Lower lobe of right lung (tissue), 2 donors: ENCODE results near the gene KCNAB1. TPM values are rescaled to one million over a fixed set of nuclear protein-coding genes. Genes with fewer than 3 reads are reported as not detected.
A peak's percentile ranks its signal among the peaks of the same experiment; 100 is the strongest.

Source experiments
- ATAC-seq, 2 donors: fragments of 200-7000 bp; cut with Tn5 transposase; one replicate each; pipeline ENCODE4 v1.9.1; 2020 to 2022; ENCODE audit warnings: mild to moderate bottlenecking in 2 of 2, moderate library complexity in 2 of 2
- DNase-seq: peaks from one replicate; pipeline ENCODE4 v3.0.0-alpha.2; 2020
- H3K27ac ChIP-seq: fragments of 200-600 bp; one replicate; pipeline ENCODE4 v1.8.0; 2022
- H3K27me3 ChIP-seq: fragments of 200-600 bp; one replicate; pipeline ENCODE4 v1.8.0; 2022; ENCODE audit warnings: low read depth
- H3K36me3 ChIP-seq: fragments of 200-600 bp; one replicate; pipeline ENCODE4 v1.8.0; 2022; ENCODE audit warnings: mild to moderate bottlenecking
- H3K4me1 ChIP-seq: fragments of 200-600 bp; one replicate; pipeline ENCODE4 v1.8.0; 2022
- H3K4me3 ChIP-seq: fragments of 200-600 bp; one replicate; pipeline ENCODE4 v1.8.0; 2022; ENCODE audit warnings: mild to moderate bottlenecking
- H3K9me3 ChIP-seq: fragments of 200-600 bp; one replicate; pipeline ENCODE4 v1.8.0; 2022
- CTCF ChIP-seq: fragments of 200-600 bp; IDR thresholded peaks from one replicate; pipeline ENCODE4 v1.8.0; 2022; ENCODE audit warnings: antibody characterized with exemption, mild to moderate bottlenecking
- intact Hi-C: fragments of 100-400 bp; cut with DNase I; formaldehyde crosslinking; loops from one replicate; pipeline ENCODE4 v1.11.0; 2022
- total RNA-seq: library from RNA; stranded (reverse); fragmentation: NEBNext Ultra II Directional; extraction: Animal tissue kit (Norgen Biotek cat#: 25700); gene quantifications from one replicate; pipeline ENCODE4 v1.2.1, GENCODE V29; 2021
- donor health status: DM: no; HTN: yes; CAD: no; lungs with severe emphysema.

Gene KCNAB1
- total RNA-seq, 1 donor from 2014 or later = 4.7 TPM

- H3K27me3 ChIP-seq = no peaks in the 10 kb centered on the region
- intact Hi-C loops = no loop called here
- peaks cover 26% of the 10 kb centered on the region for H3K4me1 ChIP-seq
- H3K36me3 ChIP-seq = no peaks in the 10 kb centered on the region
- H3K9me3 ChIP-seq = no peaks in the 10 kb centered on the region
- DNase-seq (no peak), ATAC-seq (peak; percentile 41 to 49)
- H3K27ac ChIP-seq = no peak overlapping the region
- no peak for TF ChIP-seq CTCF
- H3K4me3 ChIP-seq = no peak overlapping the region
These were observed 180.8 kb downstream of the KCNAB1 start for GRCh38 chr3:156300929-156301840.

GRCh38 chr3:156303001-156303707 lies 182.8 kb downstream of the KCNAB1 start:
- intact Hi-C loops = no loop called here
- ATAC-seq (peak; percentile 35 to 52), DNase-seq (no peak)
- Histone ChIP-seq H3K9me3 (no peaks in the 10 kb centered on the region), H3K36me3 (no peaks in the 10 kb centered on the region), H3K4me1 (peaks cover 26% of the 10 kb centered on the region), H3K27me3 (no peaks in the 10 kb centered on the region), H3K27ac (no peak overlapping the region), H3K4me3 (no peak overlapping the region)
- no peak for TF ChIP-seq CTCF

GRCh38 chr3:156304406-156304805 lies 184.0 kb downstream of the KCNAB1 start:
- H3K27me3 ChIP-seq = no peaks in the 10 kb centered on the region
- no peak for ATAC-seq
- H3K27ac ChIP-seq = no peak overlapping the region
- no peak for TF ChIP-seq CTCF
- no peaks in the 10 kb centered on the region for H3K36me3 ChIP-seq
- peaks cover 26% of the 10 kb centered on the region for H3K4me1 ChIP-seq
- H3K9me3 ChIP-seq = no peaks in the 10 kb centered on the region
- H3K4me3 ChIP-seq = no peak overlapping the region
- no peak for DNase-seq
- intact Hi-C loops = no loop called here

GRCh38 chr3:156305672-156306071 lies 185.3 kb downstream of the KCNAB1 start:
- Histone ChIP-seq H3K27me3 (no peaks in the 10 kb centered on the region), H3K4me1 (peaks cover 26% of the 10 kb centered on the region), H3K36me3 (no peaks in the 10 kb centered on the region), H3K27ac (no peak overlapping the region), H3K9me3 (no peaks in the 10 kb centered on the region), H3K4me3 (no peak overlapping the region)
- DNase-seq (no peak), ATAC-seq (no peak)
- intact Hi-C loops = no loop called here
- TF ChIP-seq CTCF = no peak

GRCh38 chr3:156307704-156308103 lies 187.3 kb downstream of the KCNAB1 start:
- H3K4me1 ChIP-seq = peaks cover 20% of the 10 kb centered on the region
- no peaks in the 10 kb centered on the region for H3K9me3 ChIP-seq
- H3K4me3 ChIP-seq = no peak overlapping the region
- H3K27me3 ChIP-seq = no peaks in the 10 kb centered on the region
- H3K27ac ChIP-seq = no peak overlapping the region
- H3K36me3 ChIP-seq = no peaks in the 10 kb centered on the region
- ATAC-seq = no peak
- no peak for TF ChIP-seq CTCF
- intact Hi-C loops = no loop called here
- DNase-seq = no peak
